HG03175 (cell line): ENCODE measurements around the gene HAPLN2.
"Not testable (repeated sequence)": the region's sequence is repeated elsewhere in the genome, so short reads cannot be mapped to it uniquely, and the experiment has no call there.

Experiments
- ATAC-seq: cut with Tn5 transposase; IDR thresholded peaks from one replicate; pipeline ENCODE4 v1.9.1; 2021; ENCODE audit warnings: mild to moderate bottlenecking, moderate library complexity; ENCODE audit not compliant: unreplicated experiment

Gene HAPLN2

DNA sequence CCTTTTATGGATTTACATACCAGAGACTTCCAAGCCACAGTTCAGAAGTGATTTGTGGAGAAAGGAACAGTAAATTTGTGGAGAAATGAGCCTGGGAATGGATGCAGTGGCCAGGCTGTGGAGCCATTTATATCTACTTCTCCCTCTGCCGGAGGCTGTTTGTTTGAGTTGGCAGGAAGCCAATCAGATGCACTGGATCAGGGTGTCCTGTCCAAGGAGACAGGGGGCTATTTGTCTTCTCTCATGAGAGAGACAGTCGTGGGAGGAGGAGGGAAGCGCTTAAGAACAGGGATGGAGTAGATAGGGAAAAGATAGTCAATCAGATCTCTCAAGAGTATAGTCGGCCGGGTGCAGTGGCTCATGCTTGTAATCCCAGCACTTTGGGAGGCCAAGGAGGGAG is 2.8 kb upstream of the HAPLN2 start:
- ATAC-seq: no peak

DNA sequence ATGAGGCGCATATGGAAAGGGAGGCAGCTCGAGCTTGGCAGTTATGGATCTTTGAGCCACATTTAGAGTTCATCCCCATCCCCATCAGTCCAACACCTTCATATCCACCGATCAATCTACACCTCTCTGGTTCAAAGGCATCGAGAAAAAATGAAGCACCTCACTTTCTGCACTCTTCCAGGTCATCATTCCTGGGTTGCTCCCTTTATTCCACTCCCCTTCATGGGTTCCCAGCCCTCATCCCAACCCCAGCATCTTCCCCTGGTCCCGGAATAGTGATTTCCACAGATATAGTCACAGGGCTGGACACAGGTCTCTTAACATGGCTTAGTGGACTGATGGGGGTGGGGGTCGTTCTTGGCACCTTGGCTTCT is 354 bp downstream of the HAPLN2 start:
- no peak for ATAC-seq

DNA sequence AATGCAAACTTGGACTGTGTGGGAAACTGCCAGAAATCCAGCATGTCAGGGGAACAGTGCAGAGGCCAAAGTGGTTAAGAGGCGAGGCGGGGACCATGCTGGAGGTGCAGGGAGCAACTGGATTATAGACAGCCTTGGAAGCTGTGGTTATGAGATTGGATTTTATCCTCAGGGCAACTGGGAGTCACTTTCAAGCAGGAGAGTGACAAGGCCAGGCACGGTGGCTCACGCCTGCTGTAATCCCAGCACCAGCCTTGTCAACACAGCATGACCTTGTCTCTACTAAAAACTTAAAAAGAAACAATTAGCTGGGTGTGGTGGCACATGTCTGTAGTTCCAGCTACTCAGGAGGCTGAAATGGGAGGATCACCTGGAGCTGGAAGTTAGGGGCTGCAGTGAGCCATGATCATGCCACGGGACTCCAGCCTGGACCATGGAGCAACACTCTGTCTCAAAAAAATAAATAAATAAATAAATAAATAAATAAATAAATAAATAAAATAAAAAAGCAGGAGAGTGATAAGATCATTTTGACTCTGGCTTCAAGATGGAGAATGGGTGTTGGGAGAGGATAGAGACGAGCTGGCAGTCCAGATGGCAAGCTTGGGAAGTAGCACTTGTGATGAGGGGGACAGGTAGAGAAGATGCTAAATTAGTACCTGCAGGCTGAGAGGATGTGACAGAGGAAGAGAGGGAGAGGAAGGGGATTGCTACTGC is 3.5 kb downstream of the HAPLN2 start:
- ATAC-seq: no peak

DNA sequence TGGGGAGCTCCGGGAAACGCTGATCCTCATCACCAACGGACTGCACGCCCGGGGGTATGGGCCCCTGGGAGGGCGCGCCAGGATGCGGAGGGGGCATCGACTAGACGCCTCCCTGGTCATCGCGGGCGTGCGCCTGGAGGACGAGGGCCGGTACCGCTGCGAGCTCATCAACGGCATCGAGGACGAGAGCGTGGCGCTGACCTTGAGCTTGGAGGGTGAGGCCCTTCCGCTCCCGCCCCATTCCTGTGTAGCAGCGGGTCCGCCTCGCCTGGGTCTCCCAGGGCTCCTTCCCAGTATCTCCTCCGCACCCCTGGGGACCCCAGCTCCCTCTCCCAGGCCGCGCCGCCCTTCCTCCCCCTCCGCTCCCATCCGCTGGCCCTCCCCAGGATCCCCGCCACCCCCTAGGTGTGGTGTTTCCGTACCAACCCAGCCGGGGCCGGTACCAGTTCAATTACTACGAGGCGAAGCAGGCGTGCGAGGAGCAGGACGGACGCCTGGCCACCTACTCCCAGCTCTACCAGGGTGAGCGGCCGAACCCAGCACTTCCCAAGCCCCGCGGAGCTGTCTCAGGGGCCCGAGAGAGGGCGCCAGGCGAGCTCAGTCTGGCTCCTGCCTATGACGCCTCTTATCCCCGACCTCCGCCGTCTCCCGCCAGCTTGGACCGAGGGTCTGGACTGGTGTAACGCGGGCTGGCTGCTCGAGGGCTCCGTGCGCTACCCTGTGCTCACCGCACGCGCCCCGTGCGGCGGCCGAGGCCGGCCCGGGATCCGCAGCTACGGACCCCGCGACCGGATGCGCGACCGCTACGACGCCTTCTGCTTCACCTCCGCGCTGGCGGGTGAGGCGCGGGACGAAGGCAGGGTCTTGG is 5.0 kb downstream of the HAPLN2 start:
- ATAC-seq: no peak

DNA sequence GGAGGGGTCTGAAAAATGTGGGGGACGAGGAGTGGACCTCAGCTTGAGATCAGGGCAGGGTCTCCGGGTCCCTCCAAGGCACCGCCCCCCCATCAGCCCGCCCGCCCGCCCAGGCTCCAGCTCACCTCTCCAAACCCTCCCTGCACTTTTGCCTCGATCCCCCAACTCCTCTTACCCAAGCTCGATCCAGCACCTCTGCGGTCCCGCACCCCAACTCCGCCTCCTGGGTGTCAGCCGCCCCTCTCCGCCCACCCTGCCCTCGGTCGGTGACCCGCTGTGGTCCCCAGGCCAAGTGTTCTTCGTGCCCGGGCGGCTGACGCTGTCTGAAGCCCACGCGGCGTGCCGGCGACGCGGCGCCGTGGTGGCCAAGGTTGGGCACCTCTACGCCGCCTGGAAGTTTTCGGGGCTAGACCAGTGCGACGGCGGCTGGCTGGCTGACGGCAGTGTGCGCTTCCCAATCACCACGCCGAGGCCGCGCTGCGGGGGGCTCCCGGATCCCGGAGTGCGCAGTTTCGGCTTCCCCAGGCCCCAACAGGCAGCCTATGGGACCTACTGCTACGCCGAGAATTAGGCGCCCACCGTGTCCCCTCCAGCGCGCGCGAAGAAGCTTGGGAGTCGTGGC is 5.7 kb downstream of the HAPLN2 start:
- no peak for ATAC-seq

DNA sequence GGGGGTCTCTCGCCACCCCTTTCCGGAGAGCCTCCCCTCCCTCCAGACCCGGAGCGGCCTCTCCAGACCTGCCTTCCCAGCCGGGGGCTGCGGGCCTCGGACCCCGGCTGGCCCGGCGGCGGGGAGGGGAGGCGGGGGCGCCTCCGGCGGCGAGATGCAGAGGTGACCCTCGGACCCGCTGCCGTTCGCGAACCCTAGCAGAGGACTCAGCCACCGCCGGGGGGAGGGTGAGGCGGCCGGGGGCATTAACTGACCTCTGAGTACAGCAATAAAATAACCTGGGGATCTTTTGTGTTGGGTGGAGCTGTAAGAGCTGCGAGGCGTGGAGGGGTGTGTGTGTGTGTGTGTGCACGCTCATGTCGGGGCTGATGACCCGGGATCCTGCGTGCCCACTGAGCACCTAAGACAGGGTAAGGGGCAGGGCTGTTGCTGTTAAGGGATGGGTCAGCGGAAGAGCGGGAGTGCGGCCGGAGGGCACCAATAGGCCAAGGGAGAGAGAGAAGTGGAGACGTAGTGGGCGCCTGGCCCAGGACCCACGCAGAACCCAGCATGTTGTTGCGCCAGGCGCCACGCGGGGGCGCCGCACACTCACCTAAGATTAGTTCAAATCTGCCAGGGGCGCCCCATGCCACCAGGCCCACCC is 6.3 kb downstream of the HAPLN2 start:
- ATAC-seq: no peak

DNA sequence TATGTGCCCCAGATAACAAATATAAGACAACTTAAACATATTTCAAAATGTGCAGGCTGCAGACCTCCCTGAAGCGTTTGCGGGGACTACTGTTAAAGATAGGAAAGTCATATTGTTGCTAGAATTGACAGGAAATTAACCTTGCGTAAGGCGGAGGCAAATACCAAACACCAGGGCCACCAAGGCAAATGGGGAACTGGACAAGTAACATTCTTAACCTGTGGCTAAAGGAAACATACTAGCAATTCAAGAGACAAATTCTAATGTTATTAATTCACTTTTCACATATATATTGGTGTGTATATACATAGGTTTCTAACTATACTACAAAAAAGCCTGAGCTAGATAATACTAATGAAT is 6.8 kb downstream of the HAPLN2 start:
- no peak for ATAC-seq

GRCh38 chr1:156627313-156627880 is 8.2 kb downstream of the HAPLN2 start:
- no peak for ATAC-seq

GRCh38 chr1:156629823-156630449 is 10.7 kb downstream of the HAPLN2 start:
- ATAC-seq: no peak

DNA sequence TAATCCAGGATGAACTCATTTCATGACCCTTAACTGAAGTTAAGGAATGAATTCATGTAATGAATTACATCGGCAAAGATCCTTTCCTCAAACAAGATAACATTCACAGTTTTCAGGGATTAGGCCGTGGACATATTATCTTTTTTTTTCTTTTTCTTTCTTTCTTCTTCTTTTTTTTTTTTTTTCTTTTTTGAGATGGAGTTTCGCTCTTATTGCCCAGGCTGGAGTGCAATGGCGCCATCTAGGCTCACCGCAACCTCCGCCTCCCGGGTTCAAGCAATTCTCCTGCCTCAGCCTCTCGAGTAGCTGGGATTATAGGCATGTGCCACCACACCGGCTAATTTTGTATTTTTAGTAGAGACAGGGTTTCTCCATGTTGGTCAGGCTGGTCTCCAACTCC is 11.9 kb downstream of the HAPLN2 start:
- ATAC-seq: not testable (repeated sequence)

- ATAC-seq: no peak
These were observed 13.1 kb downstream of the HAPLN2 start for GRCh38 chr1:156632355-156632754.

DNA sequence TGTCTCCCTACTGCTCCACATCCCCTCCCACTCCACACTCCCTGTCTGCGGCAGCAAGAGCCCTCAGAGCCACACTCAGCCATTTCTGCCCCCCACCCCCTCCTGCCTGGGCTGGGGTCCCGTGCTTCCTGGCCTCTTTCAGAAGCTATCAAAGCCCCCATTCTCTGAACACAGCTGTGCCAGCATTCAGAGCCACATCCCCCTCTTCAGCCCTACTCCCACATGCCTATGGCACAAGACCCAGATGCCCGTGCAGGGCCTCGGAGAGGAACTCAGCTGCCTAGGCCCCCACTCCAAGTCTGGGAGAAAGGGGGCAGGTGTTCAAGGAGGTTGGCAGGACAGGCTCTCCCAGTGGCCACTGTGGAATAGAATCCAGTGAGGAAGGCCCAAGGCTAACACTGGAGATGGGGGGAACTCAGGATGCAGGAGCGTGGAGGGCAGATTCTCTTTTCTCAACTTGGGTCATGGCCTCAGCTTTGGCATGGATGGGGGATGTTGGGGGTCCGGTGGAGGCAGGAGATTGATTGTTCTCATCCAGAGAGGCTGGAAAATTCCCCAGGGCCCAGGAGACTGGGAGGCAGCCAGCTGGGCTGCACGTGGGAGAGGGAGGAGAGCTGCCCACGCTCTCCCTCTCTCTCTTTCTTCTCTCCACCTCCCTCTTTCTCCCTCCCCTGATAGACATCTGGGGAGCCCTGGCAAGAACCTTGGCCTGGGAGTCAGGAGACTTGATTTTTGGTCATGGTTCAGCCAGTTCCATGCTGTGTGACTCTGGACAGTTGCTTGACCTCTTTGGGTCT is 19.2 kb downstream of the HAPLN2 start:
- no peak for ATAC-seq

DNA sequence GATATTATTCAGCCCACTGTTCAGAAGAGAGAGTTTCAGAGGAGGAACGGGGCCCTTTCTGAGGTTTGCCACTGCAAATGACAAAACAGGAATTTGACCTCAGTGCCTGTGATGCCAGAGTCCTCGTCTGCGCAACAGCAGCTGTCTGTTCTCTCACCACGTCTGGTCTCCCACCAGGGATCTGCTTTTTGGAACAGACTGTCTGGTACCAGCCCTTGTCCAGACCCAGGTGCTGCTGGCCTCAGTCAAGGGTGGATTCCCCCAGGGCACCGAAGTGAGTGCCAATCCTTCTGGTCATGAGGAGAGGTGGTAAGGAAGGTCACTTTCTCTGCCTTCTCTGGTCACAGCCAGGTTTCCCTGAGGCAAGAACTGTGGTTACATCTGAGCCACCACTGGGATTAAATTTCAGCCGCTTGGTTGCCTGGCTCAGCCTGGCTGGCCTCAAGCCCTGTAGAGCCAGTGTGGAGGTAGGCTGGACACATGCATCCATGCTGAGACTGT is 20.4 kb downstream of the HAPLN2 start:
- no peak for ATAC-seq

- no peak for ATAC-seq
These were observed 21.9 kb downstream of the HAPLN2 start for GRCh38 chr1:156640842-156641706.

DNA sequence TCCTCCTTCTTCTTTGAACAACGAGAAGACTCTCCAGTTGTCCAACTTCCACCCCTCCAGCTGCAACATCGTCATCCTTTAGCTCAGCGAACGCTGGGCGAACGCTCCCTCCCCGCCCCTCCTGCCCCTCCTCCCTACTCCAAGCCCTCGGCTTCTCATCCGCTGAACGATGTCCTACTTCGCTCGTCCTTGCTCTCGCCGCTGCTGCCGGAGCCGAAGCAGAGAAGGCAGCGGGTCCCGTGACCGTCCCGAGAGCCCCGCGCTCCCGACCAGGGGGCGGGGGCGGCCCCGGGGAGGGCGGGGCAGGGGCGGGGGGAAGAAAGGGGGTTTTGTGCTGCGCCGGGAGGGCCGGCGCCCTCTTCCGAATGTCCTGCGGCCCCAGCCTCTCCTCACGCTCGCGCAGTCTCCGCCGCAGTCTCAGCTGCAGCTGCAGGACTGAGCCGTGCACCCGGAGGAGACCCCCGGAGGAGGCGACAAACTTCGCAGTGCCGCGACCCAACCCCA is 22.6 kb downstream of the HAPLN2 start, which contains the start of gene BCAN:
Gene BCAN (plus strand): TSS at position 357 of the 504 bp plus-strand sequence. CDS start 3,938 bp downstream, outside the sequence.
- no peak for ATAC-seq

GRCh38 chr1:156642265-156643048 is 23.2 kb downstream of the HAPLN2 start:
- ATAC-seq: no peak

DNA sequence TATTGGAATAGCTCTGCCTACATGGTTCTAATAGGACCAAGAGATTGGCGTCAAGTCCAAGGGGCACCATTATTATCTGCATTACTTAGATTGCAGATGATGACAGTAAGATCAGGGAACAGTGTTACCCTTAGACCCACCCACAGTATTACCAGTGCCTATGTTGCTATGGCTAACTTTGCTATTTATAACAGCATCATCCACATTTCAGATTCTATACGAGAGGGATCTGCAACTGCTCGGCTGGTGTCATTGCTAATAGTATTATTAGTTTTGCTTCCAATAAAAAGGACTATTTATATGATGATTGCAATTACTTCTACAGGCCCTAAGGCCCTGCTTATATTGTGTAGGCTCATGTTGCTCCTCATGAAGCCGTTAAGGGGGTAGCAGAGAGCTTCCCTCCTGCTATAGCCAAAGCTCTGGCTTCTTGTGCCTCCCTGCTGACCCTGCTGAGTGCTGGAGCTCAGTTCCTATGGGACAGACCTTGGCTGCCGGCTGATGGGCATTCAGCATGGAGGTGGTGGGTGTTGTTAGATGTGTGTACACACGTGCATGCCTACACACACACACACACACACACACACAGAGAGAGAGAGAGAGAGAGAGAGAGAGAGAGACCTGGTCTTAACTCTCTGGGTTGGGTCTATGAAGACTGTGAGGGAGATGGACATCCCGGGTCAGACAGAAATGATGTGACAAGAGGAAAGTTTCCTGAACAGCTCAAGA is 24.0 kb downstream of the HAPLN2 start:
- no peak for ATAC-seq
